Activated CD8-positive, alpha-beta memory T cell treated with anti-CD3 and anti-CD28 coated beads for 48 hours (primary cell): ENCODE measurements around the gene POLR3GL.

Experiments used
- DNase-seq, 3 experiments: peaks; one replicate each; pipeline ENCODE4 v3.0.0-alpha.2; 2020; ENCODE audit warnings: low read depth in 2 of 3, low spot score in 2 of 3

The POLR3GL gene

DNA sequence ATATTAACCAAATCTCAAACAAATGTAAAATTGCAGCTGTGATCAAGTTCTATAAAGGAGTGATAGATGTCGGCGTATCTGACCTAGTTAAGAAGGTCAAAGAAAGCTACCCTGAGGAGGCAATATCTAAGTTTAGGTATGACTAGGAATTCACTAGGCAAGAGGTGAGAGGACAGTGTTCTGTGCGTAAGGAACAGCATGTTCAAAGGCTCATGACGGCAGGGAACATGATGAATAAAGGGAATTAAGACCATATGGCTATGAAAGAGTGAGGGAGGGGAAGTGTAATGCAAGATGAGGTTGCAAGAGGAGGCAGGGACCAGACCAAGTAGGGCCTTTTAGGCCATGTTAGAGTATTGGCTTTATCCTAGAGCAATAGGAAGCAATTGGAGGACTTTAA is 15.3 kb upstream of the POLR3GL start:
- no peak for DNase-seq

DNA sequence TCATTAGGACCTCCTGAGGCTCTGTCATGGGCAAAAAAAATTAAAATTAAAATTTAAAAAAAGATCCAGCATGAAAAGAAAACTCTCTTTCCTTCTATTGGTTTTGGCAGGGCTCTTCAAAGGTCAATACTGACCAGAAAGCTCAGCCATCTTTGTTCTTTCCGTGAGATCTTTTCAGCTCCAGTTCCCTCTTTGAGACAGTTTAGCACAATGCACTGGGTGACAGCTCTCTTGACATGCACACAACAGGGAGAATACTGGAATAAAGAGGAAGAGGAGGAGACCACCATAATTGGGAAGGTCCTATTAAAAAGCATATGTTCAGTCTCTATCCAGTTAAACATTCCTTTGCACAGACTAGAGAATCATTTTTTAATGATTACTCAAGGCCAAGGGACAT is 13.0 kb upstream of the POLR3GL start:
- DNase-seq = no peak

DNA sequence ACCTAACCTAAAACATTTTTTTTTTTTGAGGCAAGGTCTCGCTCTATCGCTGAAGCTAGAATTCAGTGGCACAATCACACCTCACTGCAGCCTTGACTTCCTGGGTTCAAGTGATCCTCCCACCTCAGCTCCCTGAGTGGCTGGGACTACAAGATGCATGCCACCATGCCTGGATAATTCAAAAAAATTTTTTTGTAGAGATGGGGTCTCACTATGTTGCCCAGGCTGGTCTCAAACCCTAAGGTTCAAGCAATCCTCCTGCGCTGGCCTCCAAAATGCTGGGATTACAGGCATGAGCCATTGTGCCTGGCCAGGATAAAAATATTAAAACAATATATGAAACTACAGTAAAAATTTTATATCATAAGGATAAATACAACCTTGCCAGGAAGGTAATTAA is 11.6 kb upstream of the POLR3GL start:
- no peak for DNase-seq

DNA sequence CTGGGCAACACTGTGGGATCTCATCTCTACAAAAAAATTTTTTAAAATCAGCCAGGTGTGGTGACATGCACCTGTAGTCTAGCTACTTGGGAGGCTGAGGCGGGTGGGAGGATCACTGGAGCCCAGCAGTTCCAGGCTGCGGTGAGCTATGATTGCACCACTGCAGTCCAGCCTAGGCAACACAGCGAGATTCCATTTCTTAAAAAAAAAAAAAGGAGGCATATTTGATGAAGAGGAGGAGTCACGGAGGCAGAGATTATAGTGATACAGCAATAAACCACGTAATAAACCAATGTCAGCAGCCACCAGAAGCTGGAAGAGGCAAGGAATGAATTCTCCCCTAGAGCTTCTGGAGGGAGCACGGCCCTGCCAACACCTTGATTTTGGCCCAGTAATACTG is 10.6 kb upstream of the POLR3GL start:
- no peak for DNase-seq

DNA sequence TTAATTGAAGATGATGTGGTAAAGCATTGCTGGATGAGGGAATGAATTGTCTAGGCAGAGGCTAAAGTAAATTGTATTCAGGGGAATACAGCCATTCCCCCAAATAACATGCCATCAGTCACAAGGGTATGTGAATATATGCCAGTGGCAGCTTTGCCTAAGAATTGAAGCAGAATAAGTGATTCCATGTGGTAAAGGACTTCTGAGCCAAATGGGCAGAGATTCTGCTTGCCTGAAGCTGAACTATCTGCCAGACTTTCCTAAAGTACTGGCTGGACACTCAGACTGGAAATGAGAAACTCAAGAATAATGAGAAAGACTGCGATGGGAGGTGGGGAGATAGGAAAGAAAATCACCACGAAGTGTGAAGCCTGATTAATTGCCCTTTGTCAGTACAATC is 9.1 kb upstream of the POLR3GL start:
- no peak for DNase-seq

DNA sequence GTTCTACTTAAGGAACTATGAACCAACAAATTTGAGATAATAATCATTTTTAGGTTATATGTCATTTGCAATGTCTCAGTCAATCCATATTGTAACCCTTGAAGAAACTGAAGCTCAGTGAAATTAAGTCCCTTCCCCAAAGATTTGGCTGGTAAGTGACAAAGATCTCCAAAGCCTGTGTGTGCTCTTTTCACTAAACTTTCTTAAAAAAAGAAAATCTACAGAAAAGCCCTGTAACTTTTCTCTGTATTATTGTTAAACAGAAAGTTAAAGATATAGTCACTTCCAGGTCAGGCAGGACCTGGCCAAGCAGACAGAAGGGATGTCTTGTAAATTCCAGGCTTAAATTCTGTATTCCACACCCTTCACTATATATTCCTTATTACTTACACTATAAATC is 8.1 kb upstream of the POLR3GL start:
- DNase-seq = no peak

DNA sequence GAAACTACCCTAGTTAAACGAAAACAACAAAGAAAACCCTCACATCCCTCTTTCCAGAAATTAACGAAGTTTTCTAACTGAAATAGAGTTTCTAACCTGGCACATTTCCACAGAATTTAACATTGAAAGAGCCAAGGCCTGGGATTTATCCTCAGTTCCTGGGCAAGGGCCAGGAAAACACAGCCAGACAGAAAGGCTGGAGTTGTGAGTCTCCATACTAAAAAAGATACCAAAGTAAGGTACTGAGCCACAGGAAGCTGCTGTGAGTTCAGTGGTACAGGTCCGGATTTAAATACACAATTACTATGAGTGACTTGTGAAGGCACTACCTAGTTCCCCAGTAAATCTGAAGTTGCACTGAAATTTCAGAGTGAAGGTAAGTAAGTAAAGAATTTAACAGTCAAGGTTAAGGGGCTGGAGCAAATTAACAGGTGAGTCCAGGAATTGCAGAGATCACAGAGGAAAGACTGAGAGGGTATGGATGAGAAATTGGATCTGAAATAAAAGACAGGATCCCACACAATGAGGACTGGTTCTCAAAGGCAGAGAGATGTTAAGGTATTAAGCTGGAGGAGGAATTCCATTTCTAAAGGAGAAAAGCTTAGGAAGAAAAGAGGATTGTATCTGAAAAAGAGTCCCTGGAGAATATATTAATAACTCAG is 7.6 kb upstream of the POLR3GL start:
- DNase-seq = no peak

DNA sequence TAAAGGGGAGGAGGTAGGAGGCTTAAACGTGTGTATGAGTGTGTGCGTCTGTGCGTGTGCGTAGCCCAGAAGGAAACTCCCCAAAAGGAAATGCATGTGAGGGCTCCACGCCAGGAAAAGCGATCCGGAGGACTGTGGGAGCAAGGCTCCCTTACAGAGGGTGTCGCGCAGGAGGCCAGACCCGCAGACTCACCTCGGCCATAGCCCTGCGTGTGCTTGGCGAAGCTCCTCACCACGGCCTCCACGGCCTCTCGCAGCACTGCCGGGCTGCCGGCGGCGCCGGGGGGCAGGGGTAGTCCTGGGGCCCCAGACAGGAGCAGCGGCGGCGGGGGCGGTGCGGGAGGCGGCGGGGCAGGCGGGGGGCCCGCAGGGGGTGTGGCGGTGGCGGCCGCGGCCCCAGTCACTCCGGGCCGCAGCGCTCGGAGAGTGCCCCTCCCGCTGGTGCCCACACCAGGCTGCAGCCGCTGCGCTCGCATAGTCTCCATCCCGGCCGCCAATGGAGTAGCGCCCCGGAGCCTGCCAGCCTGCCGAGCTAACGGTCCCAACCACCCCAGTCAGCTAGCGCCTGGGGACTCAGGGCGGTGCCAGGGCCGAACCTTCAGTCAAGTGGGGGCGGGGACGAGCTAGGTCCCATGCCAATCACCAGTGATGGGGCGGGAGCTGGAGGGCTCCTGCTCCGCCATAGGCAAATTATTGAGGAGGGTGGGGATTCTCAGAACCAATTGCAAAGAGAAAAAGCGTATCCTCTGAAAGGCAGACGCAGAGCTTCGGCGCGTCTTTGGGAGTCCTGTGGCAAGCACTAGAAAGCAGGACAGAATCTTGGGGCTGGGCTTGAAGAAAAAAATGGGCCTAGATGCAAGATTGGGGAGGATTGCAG is 6.8 kb upstream of the POLR3GL start, which contains the start of gene LIX1L:
Gene LIX1L (minus strand): TSS at position 575 of the 877 bp plus-strand sequence. CDS start 90 bp downstream, at position 485.
- peak; percentile 75 to 86 (median 84) for DNase-seq

DNA sequence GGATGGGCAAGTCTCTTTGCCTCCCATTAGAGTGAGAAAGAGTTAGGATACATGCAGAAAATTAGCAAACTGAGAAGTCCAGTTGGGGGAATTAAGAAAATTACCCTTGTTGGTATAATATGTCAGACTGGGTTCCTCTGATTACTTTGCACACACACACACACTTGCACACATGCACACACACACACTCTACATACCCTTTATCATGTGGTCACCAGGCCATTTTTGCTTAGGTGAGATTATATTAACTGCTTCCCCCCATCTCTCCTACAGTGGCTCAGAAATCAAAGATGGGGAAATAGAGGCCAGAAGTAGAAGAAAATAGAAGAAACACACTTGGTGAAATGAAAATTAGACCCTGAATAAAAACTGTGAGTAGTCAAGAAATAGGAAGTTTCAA is 5.8 kb upstream of the POLR3GL start:
- DNase-seq = no peak

DNA sequence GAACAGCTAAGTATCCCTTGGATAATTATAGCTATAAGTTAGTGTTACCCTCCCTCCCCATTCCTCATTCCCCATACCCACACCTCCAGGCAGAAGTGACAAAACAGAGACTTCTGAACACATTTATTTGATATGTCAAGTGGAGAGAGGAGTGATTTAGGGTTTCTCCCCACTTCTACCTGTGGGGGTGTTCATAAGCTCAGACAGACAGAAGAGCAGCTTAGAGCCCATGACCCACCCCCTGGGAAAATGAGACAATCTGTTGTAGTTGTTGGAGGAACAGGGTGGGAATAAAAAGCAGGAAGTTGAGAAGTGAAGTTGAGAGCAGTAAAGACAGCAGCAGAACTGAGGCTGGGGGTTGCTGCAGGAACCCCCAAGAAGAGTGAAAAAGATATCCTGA is 5.2 kb upstream of the POLR3GL start:
- no peak for DNase-seq

DNA sequence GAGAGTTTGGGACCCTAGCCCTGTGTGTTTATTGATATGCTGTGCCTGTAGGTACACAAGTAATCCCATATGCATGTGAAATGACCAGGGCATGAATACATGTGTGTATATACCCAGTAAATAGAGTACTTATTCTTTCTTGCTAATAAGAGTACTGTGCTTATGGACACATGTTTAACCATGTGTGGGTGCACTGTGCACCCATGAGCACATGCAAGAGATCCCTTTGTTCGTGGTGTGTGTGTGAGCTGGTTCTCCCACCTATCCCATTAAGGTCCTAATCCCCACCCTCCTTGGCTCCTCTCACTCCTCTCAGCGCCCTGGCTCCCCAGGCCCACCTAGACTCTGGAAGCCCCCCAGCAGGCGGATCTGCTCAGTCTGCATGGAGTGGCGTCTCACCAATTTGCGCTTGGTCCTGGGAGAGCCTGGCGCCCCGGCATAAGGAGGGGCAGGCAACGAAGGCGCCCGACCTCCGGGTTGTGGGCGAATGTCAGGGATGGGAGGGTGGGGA is 4.5 kb upstream of the POLR3GL start:
- no peak for DNase-seq

DNA sequence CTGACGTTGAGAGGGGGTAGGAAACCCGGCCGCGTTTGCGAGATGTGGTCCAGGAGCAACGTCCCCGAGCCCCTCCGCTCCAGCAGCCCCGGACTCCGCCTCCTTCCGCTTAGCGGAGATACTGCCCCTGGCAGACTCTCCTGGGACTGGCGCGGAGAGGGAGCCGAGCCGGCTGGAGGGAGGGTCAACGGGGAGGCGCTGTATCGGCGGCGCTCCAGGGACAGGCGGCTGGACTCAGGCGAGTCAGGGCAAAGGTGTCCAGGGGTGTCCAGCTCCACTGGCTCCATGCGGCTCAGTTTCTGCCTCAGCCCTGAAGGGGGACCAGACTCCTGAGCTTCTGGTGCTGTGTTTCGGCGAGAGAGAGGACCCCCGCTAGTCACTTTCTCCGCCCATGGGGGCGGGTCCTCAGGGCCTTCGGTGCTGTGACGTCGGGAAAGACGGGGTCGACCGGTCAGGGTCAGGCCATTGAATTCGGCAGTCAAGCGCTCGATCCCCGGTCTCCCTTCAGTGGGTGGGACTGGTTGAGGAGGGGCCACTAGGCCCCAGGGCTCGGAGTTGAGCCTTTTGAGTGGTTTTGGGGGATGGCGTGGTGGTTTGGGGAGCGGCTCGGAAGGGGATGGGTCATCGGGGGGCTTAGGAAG is 3.9 kb upstream of the POLR3GL start:
- DNase-seq = no peak

DNA sequence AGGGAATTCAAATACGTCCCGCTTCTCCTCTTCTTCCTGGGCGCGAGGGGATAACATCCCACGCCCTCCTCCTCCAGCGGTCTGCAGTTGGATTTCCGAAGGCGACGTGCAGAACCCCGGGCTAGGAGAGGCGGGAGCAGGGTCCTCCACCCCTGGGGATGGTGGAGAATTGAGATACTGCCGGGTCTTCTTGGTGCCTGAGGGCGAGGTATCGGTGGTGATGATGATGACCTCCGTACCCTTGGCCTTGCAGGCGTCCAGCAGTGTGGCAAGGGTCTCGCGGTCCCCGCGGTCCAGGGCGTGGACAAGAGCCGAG is 3.4 kb upstream of the POLR3GL start:
- DNase-seq = no peak

DNA sequence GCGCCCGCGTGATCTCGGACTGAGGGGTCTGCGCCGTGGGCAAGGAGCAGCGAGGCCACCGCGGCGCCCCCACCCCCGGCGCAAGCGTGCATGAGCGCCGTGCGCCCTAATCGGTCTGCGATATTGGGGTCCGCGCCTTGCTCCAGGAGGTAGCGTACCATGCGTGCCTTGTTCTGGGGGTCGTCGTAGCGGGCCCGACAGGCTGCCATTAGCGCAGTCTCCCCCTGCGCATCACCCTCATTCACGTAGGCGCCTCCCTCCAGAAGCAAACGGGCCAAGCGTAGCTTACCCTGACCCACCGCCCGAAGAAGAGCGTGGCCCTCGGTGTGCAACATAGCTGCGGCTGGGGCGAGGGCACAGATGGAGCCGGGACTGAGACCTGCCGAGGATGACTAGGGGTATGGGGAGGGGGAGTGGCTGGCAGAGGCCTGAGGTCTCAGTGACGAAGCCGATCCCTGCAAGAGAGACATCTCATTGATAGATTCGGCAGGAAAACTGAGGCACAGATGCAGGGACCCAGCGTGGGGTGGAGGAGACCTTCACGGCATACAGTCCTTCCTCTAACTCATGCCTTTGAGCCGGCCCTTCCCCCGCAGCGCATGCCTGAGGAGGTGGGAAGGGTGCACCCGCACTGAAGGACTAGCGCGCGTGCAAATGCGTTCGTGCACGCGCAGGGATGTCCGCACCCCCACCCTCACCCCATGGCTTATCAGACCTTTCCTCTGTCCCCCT is 2.9 kb upstream of the POLR3GL start:
- DNase-seq = peak in 1 of 3 experiments; percentile 39

DNA sequence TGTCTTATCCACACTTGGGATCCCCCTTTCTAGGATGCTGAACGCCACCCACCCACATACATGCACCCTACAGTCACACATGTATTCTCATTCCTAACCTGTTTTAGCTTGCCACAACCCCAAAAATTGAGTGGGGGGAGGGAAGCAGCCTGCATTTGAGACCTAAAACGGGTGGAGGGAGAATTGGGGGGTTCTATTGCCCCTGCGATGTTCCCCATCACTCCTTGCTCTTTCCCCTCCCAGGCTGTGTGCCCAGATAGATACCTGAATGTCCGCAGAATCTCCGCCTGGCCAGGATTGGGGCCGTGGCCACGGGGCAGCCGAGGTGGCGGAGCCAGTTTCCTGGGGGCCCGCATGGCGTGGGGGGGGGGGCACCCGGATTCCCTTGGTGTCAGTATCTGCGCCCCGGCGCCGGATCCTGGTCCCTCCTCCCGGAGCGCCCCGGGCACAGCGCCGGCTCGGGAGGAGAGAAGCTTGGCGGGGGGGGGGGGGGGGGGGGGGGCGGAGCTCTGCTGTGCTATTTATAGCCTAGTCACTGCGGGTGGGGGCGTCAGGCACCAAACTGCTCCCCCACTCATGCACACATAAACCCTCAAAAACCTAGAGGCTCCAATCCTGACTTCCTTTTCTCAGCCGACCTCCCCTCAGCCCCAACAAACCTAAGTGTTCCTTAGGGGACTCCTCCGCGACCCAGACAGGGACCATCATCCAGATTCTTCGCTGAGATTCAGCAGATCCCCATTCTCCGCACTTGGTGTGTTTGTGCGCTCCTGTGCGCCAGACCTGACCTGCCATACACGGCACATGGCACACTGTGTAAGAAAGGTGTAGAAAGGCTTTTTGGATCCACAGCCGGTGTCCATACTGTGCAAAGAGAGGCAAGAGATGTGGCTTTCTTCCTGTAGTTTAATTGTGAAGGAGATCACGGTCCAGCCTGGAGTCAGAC is 2.1 kb upstream of the POLR3GL start:
- DNase-seq = peak in 1 of 3 experiments; percentile 36

DNA sequence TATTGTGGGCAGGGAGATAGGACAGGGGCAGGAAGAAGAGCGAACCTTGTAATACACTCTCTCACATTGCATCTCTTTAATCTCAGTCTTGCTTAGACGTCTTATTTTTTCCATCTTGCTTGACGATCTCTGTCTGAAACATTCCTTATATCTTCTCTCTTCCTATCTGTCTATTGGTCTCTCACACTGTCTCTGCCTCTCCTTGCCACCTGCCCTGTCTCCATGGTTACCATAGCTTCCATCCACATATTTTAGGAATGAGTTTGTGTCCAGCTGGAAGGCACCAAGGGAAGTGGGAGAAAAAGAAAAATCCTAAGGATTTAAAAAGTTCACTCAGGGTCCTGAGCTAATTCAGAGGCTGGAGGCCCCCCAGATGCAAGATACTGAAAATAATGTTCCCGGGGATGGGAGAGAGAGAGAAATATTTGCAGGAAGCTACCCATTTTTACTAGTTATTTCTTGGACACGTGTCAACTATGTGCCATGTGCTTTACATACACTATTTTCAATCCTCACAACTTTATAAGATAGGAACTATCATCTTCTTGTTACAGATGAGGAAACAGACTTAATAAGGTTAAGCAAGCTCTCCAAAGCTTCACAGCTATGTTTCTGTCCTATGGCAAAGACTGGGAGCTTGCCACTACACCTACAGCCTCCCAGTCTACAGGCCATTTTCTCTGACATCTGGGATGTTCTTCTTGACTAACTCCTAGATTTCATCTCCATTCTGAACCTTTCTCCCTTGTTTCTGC is 1.0 kb upstream of the POLR3GL start:
- no peak for DNase-seq

DNA sequence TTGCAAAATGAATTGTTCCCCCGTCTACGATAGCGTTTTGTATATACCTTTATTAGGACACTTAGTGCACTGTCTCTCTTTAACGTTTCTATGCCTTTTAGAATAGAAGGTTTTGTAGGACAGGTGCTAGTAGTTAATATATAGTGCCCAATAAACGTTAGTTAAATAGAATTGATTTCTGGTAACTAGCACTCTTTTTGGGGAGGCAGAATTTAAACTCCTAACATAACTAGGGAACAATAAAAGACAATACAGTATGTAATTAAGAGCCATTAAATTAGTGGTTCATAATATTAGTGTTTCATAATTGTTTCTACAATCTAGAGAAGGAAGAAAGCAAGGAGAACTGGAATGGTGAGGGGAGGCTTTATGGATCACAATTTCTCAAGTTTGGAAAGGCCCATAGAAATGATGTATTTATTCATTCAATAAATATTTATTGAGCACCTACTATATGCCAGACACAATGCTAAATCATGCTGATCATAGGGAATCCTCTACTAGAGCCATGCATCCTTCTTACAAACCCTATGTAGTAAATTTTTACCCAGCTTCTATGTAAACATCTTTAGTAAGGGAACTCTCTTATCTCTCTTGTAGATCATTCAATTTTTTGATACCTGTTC is 742 bp downstream of the POLR3GL start:
- no peak for DNase-seq

DNA sequence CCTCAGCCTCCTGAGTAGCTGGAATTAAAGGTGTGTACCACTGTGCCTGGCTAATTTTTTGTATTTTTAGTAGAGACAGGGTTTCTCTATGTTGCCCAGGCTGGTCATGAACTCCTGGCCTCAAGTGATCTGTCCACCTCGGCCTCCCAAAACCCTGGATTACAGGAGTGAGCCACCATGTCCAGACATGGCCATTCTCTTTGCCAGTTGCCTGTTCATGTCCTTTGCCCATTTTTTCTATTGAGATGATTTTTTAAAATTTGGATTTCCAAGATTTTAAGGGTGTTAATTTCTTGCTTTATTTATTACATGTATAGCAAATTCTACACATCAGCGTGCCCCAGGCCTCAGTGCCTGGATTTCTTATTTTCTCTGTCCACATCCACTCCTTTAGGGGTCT is 2.8 kb downstream of the POLR3GL start:
- DNase-seq = no peak

DNA sequence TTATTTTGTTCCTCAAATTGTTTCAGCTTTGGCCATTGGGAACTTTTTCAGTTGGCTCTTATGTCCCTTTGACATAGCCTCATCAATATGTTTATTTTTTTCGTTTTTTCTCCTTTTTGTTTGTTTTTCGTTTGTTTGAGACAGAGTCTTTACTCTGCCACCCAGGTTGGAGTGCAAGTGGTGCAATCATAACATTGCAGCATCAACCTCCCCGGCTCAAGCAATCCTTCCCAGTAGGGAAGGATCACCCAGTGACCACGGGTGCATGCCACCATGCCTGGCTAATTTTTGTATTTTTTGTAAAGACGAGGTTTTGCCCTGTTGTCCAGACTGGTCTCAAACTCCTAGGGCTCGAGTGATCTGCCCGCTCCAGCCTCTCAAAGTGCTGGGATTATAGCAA is 8.1 kb downstream of the POLR3GL start:
- no peak for DNase-seq
